DMS79 treated with DMSO at 0.1 percent for 48 hours (cell line): ENCODE data around the gene NOP53.
"Not testable (repeated sequence)": the region's sequence is repeated elsewhere in the genome, so short reads cannot be mapped to it uniquely, and the experiment has no call there.

Experiments
- DNase-seq: peaks from one replicate; lab custom pipeline; 2025; lab: John Stamatoyannopoulos, UW

NOP53 gene

GRCh38 chr19:47778049-47778953, 33.0 kb downstream of the NOP53 start, which contains the start of gene SELENOW:
Gene SELENOW, plus strand, starts transcription at chr19:47778703. Its CDS starts 83 bp downstream, at chr19:47778786.
- DNase-seq, result peak; percentile 73

- DNase-seq, result peak; percentile 6
Observed at GRCh38 chr19:47778954-47779351, 33.6 kb downstream of the NOP53 start.

- DNase-seq, result no peak
Observed at GRCh38 chr19:47779524-47780214, 34.3 kb downstream of the NOP53 start.

GRCh38 chr19:47780215-47780551, 34.8 kb downstream of the NOP53 start:
- DNase-seq, result no peak

- no peak for DNase-seq
Observed at GRCh38 chr19:47781590-47782262, 36.4 kb downstream of the NOP53 start.

GRCh38 chr19:47786566-47786965, 41.2 kb downstream of the NOP53 start:
- no peak for DNase-seq

GRCh38 chr19:47787307-47787706, 42.0 kb downstream of the NOP53 start:
- DNase-seq, result not testable (repeated sequence)

- DNase-seq, result not testable (repeated sequence)
Observed at GRCh38 chr19:47789811-47790210, 44.5 kb downstream of the NOP53 start.

- DNase-seq, result no peak
Observed at GRCh38 chr19:47790398-47790814, 45.1 kb downstream of the NOP53 start.

- no peak for DNase-seq
Observed at GRCh38 chr19:47792616-47793015, 47.3 kb downstream of the NOP53 start.

GRCh38 chr19:47794526-47794925, 49.2 kb downstream of the NOP53 start:
- no peak for DNase-seq

- no peak for DNase-seq
Observed at GRCh38 chr19:47796785-47797184, 51.4 kb downstream of the NOP53 start.

- no peak for DNase-seq
Observed at GRCh38 chr19:47797996-47798903, 52.9 kb downstream of the NOP53 start.

- no peak for DNase-seq
Observed at GRCh38 chr19:47798904-47799266, 53.5 kb downstream of the NOP53 start.

- DNase-seq, result no peak
Observed at GRCh38 chr19:47801270-47801669, 55.9 kb downstream of the NOP53 start.

GRCh38 chr19:47802521-47803043, 57.2 kb downstream of the NOP53 start:
- DNase-seq, result no peak

- DNase-seq, result not testable (repeated sequence)
Observed at GRCh38 chr19:47803148-47803547, 57.8 kb downstream of the NOP53 start.

- DNase-seq, result not testable (repeated sequence)
Observed at GRCh38 chr19:47803671-47804070, 58.3 kb downstream of the NOP53 start.

- not testable (repeated sequence) for DNase-seq
Observed at GRCh38 chr19:47804451-47804850, 59.1 kb downstream of the NOP53 start, which contains the start of gene TPRX1. Gene TPRX1, minus strand, starts transcription at chr19:47804551. Its CDS starts 12 bp downstream, at chr19:47804539.

- no peak for DNase-seq
Observed at GRCh38 chr19:47805313-47805712, 60.0 kb downstream of the NOP53 start.

GRCh38 chr19:47806435-47806834, 61.1 kb downstream of the NOP53 start:
- no peak for DNase-seq
